22Rv1 (cell line): ENCODE results near the gene KIAA0825.

ENCODE experiments used
- H3K27ac ChIP-seq: fragments of 450-650 bp; 2 replicates; pipeline ENCODE4 v1.5.1; 2017
- ZFX ChIP-seq: fragments of 450-650 bp; IDR thresholded peaks from 2 replicates; pipeline ENCODE4 v1.6.1; 2017; ENCODE audit warnings: antibody characterized with exemption, borderline replicate concordance
- TF ChIP-seq, protein P1 (sequence below): fragments of 450-650 bp; IDR thresholded peaks from 2 replicates; pipeline ENCODE4 v1.5.1; 2017; ENCODE audit warnings: mild to moderate bottlenecking

KIAA0825 gene

DNA sequence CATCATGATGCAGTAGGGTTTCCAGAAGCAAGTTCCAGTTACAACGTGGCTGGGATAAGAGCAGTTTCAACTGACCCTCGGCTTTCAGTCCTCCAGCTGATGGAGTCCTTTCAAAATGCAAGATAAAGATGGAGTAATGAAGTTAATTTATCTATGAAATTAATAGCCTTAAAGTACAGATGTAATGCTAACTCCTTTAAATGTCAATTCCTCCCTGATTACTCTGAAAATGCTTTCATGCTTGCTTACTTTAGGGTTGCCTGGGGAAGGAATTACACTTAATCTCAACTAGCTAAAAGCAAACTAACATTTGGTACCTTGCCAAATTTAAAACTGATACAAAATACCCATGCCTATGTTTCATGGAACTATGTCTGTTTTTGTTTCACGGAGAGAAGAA, 178.4 kb downstream of the KIAA0825 start:
- TF ChIP-seq, protein P1, sequence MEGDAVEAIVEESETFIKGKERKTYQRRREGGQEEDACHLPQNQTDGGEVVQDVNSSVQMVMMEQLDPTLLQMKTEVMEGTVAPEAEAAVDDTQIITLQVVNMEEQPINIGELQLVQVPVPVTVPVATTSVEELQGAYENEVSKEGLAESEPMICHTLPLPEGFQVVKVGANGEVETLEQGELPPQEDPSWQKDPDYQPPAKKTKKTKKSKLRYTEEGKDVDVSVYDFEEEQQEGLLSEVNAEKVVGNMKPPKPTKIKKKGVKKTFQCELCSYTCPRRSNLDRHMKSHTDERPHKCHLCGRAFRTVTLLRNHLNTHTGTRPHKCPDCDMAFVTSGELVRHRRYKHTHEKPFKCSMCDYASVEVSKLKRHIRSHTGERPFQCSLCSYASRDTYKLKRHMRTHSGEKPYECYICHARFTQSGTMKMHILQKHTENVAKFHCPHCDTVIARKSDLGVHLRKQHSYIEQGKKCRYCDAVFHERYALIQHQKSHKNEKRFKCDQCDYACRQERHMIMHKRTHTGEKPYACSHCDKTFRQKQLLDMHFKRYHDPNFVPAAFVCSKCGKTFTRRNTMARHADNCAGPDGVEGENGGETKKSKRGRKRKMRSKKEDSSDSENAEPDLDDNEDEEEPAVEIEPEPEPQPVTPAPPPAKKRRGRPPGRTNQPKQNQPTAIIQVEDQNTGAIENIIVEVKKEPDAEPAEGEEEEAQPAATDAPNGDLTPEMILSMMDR: no peak
- TF ChIP-seq ZFX: no peak

GRCh38 chr5:94433397-94434163, 184.8 kb downstream of the KIAA0825 start:
- TF ChIP-seq, protein P1: no peak
- TF ChIP-seq ZFX: no peak
- H3K27ac ChIP-seq: no peak overlapping the region

More for the DNA sequence above, 178.4 kb downstream of the KIAA0825 start:
- no peak overlapping the region for H3K27ac ChIP-seq

GRCh38 chr5:94432499-94432898, 185.9 kb downstream of the KIAA0825 start:
- no peak for TF ChIP-seq ZFX
- TF ChIP-seq, protein P1: no peak
- H3K27ac ChIP-seq: no peak overlapping the region

DNA sequence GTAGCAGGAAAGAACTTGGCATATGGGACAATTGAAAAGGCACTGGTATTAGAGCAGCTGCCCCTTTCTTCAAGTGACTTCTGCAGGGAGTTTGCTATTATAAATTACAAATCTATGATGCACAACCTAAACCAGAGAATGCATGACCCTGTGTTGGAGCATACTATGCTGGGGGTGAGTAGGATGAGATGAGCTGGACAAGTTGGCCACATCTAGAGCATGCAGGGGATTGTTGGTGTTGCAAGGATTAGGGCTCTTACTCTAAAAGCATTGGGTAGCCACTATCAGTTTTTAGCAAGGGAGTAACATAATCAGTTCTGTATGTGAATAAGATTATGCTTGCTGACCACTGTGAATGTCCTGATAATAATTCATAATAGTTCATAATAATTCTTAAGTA, 186.7 kb downstream of the KIAA0825 start:
- H3K27ac ChIP-seq: no peak overlapping the region
- TF ChIP-seq ZFX: no peak
- TF ChIP-seq, protein P1: no peak

- TF ChIP-seq ZFX: no peak
- TF ChIP-seq, protein P1: no peak
- no peak overlapping the region for H3K27ac ChIP-seq
Observed at GRCh38 chr5:94429566-94429965, 188.8 kb downstream of the KIAA0825 start.

DNA sequence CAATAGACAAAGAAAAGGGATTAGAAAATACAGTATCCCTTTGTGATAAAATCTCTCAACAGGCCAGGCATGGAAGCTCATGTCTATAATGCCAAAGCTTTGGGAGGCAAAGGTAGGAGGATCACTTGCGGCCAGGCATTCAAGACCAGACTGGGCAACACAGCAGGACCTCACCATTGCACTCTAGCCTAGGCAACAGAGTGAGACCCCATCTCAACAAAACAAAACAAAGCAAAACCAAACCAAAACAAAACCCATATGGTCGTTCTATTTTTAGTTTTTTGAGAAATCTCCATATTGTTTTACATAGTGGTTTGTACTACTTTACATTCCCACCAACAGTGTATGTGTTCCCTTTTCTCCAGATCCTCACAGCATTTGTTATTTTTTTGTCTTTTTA, 193.0 kb downstream of the KIAA0825 start:
- TF ChIP-seq ZFX: no peak
- TF ChIP-seq, protein P1: no peak
- no peak overlapping the region for H3K27ac ChIP-seq

DNA sequence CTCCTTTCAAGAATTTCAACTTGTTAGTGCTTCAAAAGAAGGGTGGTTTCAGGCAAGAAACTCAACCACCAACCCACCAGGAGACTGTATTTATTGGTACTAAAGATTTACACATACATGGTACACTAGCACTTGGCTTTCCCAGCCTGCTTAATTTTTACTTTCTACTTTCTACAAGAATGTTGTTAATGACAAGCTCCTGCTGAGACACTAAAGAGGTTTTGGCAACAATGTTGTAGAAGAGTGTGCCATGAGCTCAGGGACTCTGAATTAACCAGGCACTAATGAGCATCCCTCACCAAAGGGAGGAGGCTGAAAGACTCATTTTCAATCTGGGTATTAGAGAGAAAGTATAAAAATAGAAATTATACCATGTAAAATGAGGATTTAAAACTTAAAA, 195.0 kb downstream of the KIAA0825 start:
- no peak overlapping the region for H3K27ac ChIP-seq
- TF ChIP-seq, protein P1: no peak
- no peak for TF ChIP-seq ZFX
